GM12891 (cell line): ENCODE measurements around the gene SLC15A1.
A peak's percentile ranks its signal among the peaks of the same experiment; 100 is the strongest.

ENCODE experiments used
- DNase-seq: peaks from one replicate; pipeline ENCODE4 v3.0.0; 2011; ENCODE audit warnings: low spot score; ENCODE audit not compliant: insufficient read length
- FAIRE-seq: peaks from 2 replicates; lab custom pipeline; 2011; peaks lifted over from hg19 to GRCh38; lab: Jason Lieb, UNC
- PAX5 ChIP-seq: IDR thresholded peaks from 2 replicates; pipeline ENCODE4 v1.6.1; 2011; ENCODE audit warnings: low read length, moderate library complexity, mild to moderate bottlenecking; ENCODE audit not compliant: insufficient read depth, severe bottlenecking
- POLR2A ChIP-seq: IDR thresholded peaks from 2 replicates; pipeline ENCODE4 v1.6.1; 2011; ENCODE audit warnings: low read depth, low read length, control low read depth
- POLR2AphosphoS5 ChIP-seq: IDR thresholded peaks from 2 replicates; pipeline ENCODE4 v1.6.1; 2011; ENCODE audit warnings: low read depth, low read length, control low read depth
- POU2F2 ChIP-seq: IDR thresholded peaks from 2 replicates; pipeline ENCODE4 v1.6.1; 2011; ENCODE audit warnings: low read depth, mild to moderate bottlenecking, control low read depth, low read length, moderate library complexity
- SPI1 ChIP-seq: IDR thresholded peaks from 2 replicates; pipeline ENCODE4 v1.6.1; 2011; ENCODE audit warnings: low read depth, low read length, control low read depth
- TAF1 ChIP-seq: IDR thresholded peaks from 2 replicates; pipeline ENCODE4 v1.6.1; 2011; ENCODE audit warnings: low read depth, low read length, control low read depth

Gene SLC15A1

DNA sequence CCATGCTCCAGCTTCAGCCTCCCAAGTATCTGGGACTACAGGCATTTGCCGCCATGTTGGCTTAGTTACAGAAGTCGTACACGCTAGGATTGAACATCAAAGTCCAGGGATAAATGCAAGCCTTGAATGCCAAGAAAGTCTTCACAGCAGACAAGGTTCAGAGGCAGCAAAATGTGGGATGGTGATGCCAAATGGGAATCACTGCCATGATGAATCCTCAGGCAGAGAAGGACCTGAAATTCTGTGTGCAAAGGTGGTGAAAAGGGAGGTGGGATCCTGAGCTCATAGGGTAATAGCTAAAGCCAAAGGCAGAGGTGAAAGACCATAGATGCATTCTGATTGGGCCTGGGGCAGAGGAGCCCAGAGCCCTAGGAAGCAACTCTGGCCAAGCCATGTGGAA, 96.2 kb downstream of the SLC15A1 start:
- TF ChIP-seq SPI1 (no peak), POLR2A (no peak), TAF1 (no peak), PAX5 (no peak), POU2F2 (no peak)
- no peak for FAIRE-seq

GRCh38 chr13:98653463-98653985, 98.9 kb downstream of the SLC15A1 start:
- FAIRE-seq = peak; percentile 88
- no peak for TF ChIP-seq TAF1
- no peak for TF ChIP-seq POLR2AphosphoS5
- TF ChIP-seq POLR2A = no peak
- no peak for TF ChIP-seq SPI1
- TF ChIP-seq POU2F2 = no peak; the same call in 1 of the 2 replicates
- no peak for TF ChIP-seq PAX5
- DNase-seq = peak; percentile 70

More for the DNA sequence above, 96.2 kb downstream of the SLC15A1 start:
- DNase-seq = no peak

DNA sequence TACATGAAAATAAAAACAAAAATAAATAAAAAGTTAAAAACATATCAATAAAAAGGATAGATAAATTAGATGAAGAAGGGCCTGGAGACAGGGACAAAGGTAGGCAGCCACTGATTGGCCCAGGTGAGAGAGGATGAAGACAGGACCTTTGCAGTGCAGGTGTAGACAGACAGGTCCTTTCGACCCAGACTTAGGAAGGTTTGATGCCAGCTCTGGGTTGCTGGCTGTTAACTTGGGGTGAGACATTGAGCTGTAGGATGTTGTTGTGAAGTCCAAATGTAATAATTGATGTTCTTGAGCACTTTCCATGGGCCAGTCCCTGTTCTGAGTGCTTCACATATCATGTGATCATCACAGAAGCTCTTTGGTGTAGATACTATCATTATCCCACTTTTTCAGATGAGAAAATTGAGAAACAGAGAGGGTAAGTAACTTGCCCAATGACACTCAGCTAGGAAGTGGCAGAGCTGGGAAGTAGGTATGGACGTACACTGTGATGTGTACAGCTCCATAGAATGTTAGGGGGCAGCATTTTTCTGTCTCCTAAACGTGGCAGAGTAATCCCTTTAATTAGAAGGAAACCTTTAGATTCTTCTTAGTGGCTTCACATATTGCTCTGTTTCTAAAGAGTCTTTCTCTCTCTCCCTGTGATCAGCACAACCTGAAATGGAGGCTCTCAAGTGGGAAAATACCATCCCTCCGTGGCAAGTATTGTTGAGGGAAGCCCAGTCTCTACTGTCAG, 99.6 kb downstream of the SLC15A1 start:
- DNase-seq = no peak
- no peak for TF ChIP-seq SPI1
- no peak for TF ChIP-seq POLR2AphosphoS5
- no peak for TF ChIP-seq POLR2A
- no peak for TF ChIP-seq POU2F2
- FAIRE-seq = no peak

- DNase-seq (no peak), FAIRE-seq (no peak)
- TF ChIP-seq POLR2A (no peak), SPI1 (no peak), PAX5 (no peak), POU2F2 (no peak), TAF1 (no peak), POLR2AphosphoS5 (no peak)
Measured at GRCh38 chr13:98652276-98652675, 100.2 kb downstream of the SLC15A1 start.

DNA sequence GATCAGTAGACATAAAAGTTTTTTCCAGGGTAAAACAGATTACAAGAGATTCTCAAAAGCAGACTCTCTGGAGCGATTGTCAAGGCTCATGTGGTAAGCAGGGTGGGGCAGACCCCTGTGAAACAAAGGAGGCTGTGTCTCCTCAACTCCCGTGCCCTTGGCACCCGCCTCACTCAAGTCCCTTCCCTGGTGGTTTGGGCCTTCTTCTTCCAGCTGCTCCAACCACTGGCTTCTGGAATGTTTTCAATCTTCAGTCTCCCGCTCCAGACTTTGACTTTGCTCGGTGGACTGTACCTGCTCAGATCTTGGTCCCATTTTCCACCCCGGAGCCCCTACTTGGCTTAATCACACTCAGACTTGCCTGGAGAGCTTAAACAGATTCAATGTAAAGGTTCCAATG, 100.7 kb downstream of the SLC15A1 start:
- DNase-seq (no peak), FAIRE-seq (no peak)
- TF ChIP-seq POU2F2 (no peak), PAX5 (no peak), POLR2A (no peak), POLR2AphosphoS5 (no peak), TAF1 (no peak), SPI1 (no peak)

GRCh38 chr13:98650396-98651107, 101.9 kb downstream of the SLC15A1 start:
- DNase-seq (no peak), FAIRE-seq (peak; percentile 75)
- TF ChIP-seq TAF1 = no peak
- TF ChIP-seq SPI1 = peak; percentile 94

- no peak for DNase-seq
- TF ChIP-seq TAF1 (no peak), POU2F2 (no peak), PAX5 (no peak), POLR2AphosphoS5 (no peak), SPI1 (no peak), POLR2A (no peak)
- FAIRE-seq = no peak
Measured at GRCh38 chr13:98649861-98650260, 102.6 kb downstream of the SLC15A1 start.

DNA sequence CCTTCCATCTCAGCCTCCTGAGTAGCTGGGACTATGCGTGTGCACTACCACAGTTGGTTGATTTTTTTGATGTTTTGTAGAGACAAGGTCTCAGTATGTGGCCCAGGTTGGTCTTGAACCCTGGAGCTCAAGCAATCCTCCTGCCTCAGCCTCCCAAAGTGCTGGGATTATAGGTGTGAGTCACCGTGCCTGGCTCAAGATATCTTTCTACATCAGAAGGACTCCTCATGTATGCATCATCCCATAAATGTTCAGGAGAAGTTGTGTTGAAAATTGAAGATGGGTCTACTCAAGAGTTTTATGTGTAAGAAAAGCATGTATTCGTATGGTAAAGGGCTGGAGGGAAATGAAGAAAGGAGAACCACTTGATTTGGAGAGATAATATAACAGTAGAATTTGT, 103.8 kb downstream of the SLC15A1 start:
- FAIRE-seq (no peak), DNase-seq (no peak)
- TF ChIP-seq SPI1 = no peak
- TF ChIP-seq POU2F2 = no peak
- no peak for TF ChIP-seq POLR2A
- no peak for TF ChIP-seq PAX5
- TF ChIP-seq TAF1 = no peak
- no peak for TF ChIP-seq POLR2AphosphoS5

GRCh38 chr13:98648141-98648540, 104.3 kb downstream of the SLC15A1 start:
- FAIRE-seq (no peak), DNase-seq (no peak)
- TF ChIP-seq PAX5 = no peak
- TF ChIP-seq TAF1 = no peak
- TF ChIP-seq POLR2AphosphoS5 = no peak
- no peak for TF ChIP-seq POLR2A
- no peak for TF ChIP-seq POU2F2
- no peak for TF ChIP-seq SPI1
